HG02970 (cell line): ENCODE measurements around the gene RNF224.
"Not testable (repeated sequence)": the region's sequence is repeated elsewhere in the genome, so short reads cannot be mapped to it uniquely, and the experiment has no call there.

ENCODE experiments used
- ATAC-seq: cut with Tn5 transposase; IDR thresholded peaks from one replicate; pipeline ENCODE4 v1.9.1; 2021; ENCODE audit warnings: mild to moderate bottlenecking, moderate library complexity, moderate number of reproducible peaks; ENCODE audit not compliant: unreplicated experiment, low FRiP score

Gene RNF224

DNA sequence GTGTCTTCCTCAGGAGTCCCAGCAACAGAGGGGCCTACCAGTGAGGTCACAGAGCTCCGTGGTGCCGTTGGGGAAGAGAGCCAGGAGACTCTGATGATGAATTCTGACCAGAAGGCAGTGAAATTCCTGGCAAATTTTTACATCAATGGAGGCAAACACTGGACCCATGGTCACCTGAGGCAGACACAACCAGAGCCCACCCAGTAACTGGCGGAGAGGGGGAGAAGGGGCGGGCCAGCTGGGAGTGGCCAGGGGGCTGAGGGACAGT is 23.8 kb downstream of the RNF224 start, which contains the start of gene STPG3:
Gene STPG3, plus strand, starts transcription at position 93 of the 268 bp plus-strand sequence. Its CDS starts 1 bp downstream, at position 94.
- ATAC-seq: no peak

- no peak for ATAC-seq
Measured at GRCh38 chr9:137251490-137252268, 24.4 kb downstream of the RNF224 start.

- ATAC-seq: no peak
Measured at GRCh38 chr9:137252555-137253506, 25.5 kb downstream of the RNF224 start.

- ATAC-seq: no peak
Measured at GRCh38 chr9:137253717-137254623, 26.7 kb downstream of the RNF224 start.

DNA sequence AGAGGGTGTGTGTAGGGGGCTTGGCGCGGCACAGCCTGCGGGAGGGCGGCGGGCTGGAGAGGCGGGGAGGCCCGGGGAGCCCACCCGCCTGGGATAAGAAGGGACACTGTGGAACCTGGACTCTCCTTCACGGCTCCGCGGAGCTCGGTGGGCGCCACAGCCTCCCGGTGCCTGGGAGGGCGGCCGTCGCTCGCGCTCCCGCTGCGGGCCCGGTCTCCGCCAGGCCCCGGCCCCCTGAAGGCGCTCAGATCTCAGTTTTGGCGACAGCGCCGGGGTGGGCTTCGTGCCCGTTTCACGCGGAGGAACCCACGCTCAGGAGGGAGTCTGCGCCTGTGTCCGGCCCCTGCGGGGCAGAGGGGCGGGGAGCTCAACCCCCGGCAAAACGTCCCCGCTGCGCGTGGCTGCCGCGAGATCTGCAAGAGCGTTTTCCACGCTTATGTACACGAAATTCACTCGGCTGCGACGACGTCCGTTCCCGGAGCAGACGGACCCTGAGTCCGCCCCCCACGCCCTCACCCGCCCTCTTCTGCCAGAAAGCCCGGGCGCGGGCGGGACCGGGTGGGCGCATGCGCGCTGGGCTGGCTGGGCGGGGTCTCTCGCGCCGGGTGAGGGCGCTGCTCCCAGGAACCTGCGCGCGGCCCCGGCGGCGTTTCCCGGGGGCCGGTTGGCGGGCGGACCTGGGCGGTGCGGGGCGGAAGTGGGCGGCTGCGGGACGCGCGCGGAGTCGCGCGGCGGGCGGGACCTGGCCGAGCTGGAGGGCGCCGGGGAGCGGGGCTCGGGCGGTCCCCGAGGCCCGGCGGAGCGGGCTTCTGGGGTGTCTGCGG is 27.5 kb downstream of the RNF224 start, which contains the start of gene NELFB:
Gene NELFB, plus strand, starts transcription at position 704 of the 824 bp plus-strand sequence.
- peak; percentile 80 for ATAC-seq

DNA sequence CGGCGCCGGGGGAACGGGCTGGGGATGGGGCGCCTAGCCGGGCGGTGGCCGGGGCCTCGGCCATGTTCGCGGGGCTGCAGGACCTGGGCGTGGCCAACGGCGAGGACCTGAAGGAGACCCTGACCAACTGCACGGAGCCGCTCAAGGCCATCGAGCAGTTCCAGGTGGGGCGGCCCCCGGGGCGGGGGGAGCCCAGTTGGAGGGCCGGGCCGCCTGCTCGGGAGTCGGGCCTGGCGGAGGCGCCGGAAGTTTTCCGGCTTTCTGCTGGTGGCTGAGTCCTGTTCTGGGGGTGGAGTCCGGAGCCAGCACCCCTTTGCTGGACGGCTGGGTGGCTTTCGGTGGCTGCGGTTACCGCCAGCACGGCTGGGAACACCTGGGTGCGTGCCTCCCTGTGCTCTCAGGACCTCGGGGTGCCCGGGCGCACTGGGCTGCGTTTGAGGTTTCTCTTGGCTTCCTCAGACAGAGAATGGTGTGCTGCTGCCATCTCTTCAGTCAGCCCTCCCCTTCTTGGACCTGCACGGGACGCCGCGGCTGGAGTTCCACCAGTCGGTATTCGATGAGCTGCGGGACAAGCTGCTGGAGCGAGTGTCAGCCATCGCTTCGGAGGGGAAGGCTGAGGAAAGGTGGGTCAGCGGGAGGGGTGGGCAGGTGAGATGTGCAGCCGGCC is 28.3 kb downstream of the RNF224 start:
- ATAC-seq: peak; percentile 29

DNA sequence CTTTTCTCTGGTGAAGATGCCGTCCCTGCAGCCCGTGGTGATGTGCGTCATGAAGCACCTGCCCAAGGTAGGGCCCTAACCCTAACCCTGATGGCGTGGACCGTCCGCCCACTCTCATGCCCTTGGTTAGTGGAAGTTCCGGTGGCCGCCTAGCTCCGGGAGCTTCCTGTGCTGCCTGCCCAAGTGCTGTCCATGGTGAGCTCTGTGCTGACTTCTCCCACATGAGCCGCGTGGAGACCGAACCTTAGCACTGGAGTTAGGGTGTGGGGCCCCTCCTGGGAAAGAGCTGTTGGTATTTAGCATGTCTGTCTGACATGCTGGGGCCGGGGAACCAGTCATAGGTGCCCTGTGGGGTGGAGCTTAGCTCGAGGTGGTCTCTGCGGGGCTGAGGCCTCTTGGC is 29.1 kb downstream of the RNF224 start:
- no peak for ATAC-seq

DNA sequence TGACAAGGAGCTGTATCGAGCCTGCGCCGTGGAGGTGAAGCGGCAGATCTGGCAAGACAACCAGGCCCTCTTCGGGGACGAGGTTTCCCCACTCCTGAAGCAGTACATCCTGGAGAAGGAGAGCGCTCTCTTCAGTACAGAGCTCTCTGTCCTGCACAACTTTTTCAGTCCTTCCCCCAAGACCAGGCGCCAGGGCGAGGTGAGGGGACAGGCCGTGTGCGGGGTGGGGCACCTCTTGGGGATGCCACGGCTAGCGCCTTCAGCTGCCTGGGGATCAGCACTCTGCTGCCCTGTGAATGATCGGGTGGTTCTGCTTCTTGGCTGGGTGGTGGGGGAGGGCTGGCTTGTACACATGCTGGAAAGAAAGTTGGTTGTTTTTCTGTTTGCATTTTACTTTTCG is 29.6 kb downstream of the RNF224 start:
- ATAC-seq: no peak

DNA sequence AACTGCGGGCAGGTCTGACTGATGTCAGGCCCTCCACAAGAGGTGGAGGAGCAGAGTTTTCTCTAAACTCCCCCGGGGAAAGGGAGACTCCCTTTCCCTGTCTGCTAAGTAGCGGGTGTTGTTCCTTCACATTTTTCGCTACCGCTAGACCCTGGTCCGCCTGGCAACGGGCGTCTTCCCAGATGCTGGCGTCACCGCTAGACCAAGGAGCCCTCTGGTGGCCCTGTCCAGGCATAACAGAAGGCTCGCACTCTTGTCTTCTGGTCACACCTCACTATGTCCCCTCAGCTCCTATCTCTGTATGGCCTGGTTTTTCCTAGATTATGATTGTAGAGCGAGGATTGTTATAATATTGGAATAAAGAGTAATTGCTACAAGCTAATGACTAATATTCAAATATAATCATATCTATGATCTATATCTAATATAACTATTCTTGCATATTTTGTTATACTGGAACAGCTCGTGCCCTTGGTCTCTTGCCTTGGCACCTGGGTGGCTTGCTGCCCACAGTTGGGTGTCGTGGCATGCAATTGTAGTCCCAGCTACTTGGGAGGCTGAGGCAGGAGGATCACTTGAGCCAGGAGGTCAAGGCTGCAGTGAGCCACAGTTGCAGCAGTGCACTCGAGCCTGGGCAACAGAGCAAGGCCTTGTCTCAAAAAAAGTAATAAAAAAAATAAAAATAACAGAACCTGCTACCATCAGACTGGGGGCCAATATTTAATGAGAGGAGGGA is 35.0 kb downstream of the RNF224 start:
- not testable (repeated sequence) for ATAC-seq

- ATAC-seq: no peak
Measured at GRCh38 chr9:137262909-137263285, 35.6 kb downstream of the RNF224 start.

GRCh38 chr9:137263506-137263905 is 36.2 kb downstream of the RNF224 start:
- no peak for ATAC-seq

GRCh38 chr9:137264067-137264466 is 36.8 kb downstream of the RNF224 start:
- ATAC-seq: no peak

DNA sequence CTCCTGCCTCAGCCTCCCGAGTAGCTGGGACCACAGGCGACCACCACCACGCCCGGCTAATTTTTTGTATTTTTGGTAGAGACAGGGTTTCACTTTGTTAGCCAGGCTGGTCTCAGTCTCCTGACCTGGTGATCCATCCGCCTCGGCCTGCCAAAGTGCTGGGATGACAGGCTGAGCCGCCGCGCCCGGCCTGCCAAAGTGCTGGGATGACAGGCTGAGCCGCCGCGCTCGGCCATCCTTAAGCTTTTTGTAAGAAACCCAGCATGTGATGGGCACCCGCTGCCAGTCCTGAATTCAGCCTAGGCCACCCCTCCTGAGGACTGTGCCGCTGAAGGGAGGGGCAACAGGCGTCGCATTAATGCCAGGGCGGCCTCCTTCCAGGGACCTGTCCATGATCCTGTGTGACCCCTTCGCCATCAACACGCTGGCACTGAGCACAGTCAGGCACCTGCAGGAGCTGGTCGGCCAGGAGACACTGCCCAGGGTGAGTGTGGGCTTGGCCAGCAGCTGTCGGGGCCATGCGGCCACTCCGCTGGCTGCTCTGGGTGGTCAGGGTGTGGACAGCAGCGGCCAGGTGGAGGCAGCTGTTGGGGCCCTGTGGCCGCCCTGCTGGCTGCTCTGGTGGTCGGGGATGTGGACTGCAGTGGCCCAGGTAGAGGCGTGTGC is 38.3 kb downstream of the RNF224 start:
- no peak for ATAC-seq

DNA sequence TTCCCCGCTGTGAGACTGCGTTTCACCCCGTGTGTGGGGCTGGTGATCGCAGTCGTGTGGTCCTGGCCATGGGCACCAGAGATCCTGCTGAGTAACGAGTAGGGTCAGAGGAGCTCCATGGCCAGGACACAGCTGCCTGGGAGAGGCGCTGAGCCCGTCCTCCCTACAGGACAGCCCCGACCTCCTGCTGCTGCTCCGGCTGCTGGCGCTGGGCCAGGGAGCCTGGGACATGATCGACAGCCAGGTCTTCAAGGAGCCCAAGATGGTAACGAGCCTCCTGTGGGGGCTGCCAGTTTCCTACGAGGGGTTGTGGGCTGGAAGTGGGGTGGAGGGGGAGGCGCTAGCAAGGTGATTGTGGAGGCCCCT is 38.8 kb downstream of the RNF224 start:
- ATAC-seq: no peak

DNA sequence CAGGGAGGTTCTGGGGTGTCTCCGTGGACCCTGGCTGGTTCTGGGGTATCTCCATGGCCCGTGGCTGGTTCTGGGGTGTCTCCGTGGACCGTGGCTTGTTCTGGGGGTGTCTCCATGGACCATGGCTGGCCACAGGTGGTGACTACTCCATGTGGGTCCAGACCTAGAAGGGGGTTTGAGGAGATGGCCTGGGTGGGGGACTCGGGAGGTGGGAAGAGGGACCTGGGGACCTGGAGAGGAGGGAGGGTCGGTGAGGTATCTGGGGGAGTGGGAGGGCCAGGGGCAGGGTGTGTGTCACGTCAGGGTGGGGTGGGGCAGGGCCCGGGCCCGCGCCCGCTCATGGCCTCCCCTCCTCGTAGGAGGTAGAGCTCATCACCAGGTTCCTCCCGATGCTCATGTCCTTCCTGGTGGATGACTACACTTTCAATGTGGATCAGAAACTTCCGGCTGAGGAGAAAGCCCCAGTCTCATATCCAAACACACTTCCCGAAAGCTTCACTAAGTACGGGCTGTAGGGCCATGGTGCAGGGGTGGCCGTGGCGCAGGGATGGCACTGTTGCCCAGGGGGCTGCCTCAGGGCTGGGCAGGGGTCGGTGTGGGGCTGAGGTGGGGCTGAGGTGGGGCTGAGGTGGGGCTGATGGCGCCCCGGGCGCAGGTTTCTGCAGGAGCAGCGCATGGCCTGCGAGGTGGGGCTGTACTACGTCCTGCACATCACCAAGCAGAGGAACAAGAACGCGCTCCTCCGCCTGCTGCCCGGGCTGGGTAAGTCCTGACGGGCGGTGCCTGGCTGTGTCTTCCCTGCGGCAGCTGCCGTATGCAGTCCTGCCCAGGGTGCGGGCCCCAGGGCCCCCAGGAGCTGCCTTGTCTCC is 39.5 kb downstream of the RNF224 start:
- ATAC-seq: no peak

GRCh38 chr9:137267933-137268355 is 40.6 kb downstream of the RNF224 start:
- no peak for ATAC-seq
